H1 (cell line): ENCODE results near the gene CREBBP. TPM values are rescaled to one million over a fixed set of nuclear protein-coding genes. Genes with fewer than 3 reads are reported as not detected.

Experiments used
- CBX8 ChIP-seq: fragments of 300-800, 300-1000 bp; sonication (generic); IDR thresholded peaks from 2 replicates; pipeline ENCODE4 v1.7.1; 2016; ENCODE audit warnings: low read depth, low read length, borderline replicate concordance
- CHD7 ChIP-seq: fragments of 300-600 bp; sonication (generic); IDR thresholded peaks from 2 replicates; pipeline ENCODE4 v1.7.1; 2012; ENCODE audit warnings: low read length, moderate library complexity, mild to moderate bottlenecking, inconsistent platforms; ENCODE audit not compliant: insufficient replicate concordance
- EZH2 ChIP-seq: fragments of 200-600 bp; sonication (generic); IDR thresholded peaks from 2 replicates; pipeline ENCODE4 v1.7.1; 2012; ENCODE audit warnings: low read depth, mild to moderate bottlenecking, moderate library complexity, low read length, inconsistent platforms; ENCODE audit not compliant: severe bottlenecking
- FOSL1 ChIP-seq: IDR thresholded peaks from 2 replicates; pipeline ENCODE4 v1.6.1; 2011; ENCODE audit warnings: mild to moderate bottlenecking, low read depth, low read length, moderate library complexity; ENCODE audit not compliant: insufficient read depth
- HDAC6 ChIP-seq: IDR thresholded peaks from one replicate; pipeline ENCODE4 v1.7.1; 2012; ENCODE audit warnings: low read depth, mild to moderate bottlenecking, inconsistent platforms, low read length, moderate library complexity
- JUN ChIP-seq: IDR thresholded peaks from 2 replicates; pipeline ENCODE4 v1.6.1; 2011; ENCODE audit warnings: low read depth, mild to moderate bottlenecking, improper control_type of control experiment, low read length
- KDM1A ChIP-seq: fragments of 200-600, 300-600 bp; sonication (generic); IDR thresholded peaks from 2 replicates; pipeline ENCODE4 v1.7.1; 2016; ENCODE audit warnings: mild to moderate bottlenecking, low read length, borderline replicate concordance
- SP4 ChIP-seq: IDR thresholded peaks from 2 replicates; pipeline ENCODE4 v1.6.1; 2012; ENCODE audit warnings: low read length, inconsistent platforms
- TAF1 ChIP-seq: IDR thresholded peaks from 2 replicates; pipeline ENCODE4 v1.6.1; 2011; ENCODE audit warnings: mild to moderate bottlenecking, low read depth, low read length
- TCF12 ChIP-seq: IDR thresholded peaks from 2 replicates; pipeline ENCODE4 v1.6.1; 2011; ENCODE audit warnings: low read depth, mild to moderate bottlenecking, low read length
- TEAD4 ChIP-seq: IDR thresholded peaks from 2 replicates; pipeline ENCODE4 v1.6.1; 2012; ENCODE audit warnings: low read depth, low read length, inconsistent platforms, mixed read lengths
- polyA plus RNA-seq, 7 experiments: library from polyadenylated mRNA; depleted of rRNA in 3 of 7; stranded (reverse) in 5 of 7; unstranded in 2 of 7; fragments of >200 nt in 5 of 7; fragments of 200-250 nt in 2 of 7; gene quantifications; 1 replicate in 5 of 7; 2 replicates in 1 of 7; 4 replicates in 1 of 7; pipeline versions ENCODE4 v1.2.1 to v1.2.3, GENCODE V29; 2011 to 2013; ENCODE audit warnings: missing spikeins in 2 of 7, mixed read lengths in 2 of 7
- total RNA-seq: library from RNA; stranded (reverse); fragmentation: NEBNext Ultra II Directional; extraction: Animal tissue kit (Norgen Biotek cat#: 25700); gene quantifications from 2 replicates; pipeline ENCODE4 v1.2.1, GENCODE V29; 2021

Gene CREBBP
- total and polyA plus RNA-seq, 2 of the 8 experiments (the other 6 are each of a cell fraction or from before 2014, with no cell fraction given): 10.0 to 60.1 TPM

GRCh38 chr16:3787924-3788661, 92.4 kb downstream of the CREBBP start (continued):
- TF ChIP-seq CHD7 (no peak), TAF1 (no peak), SP4 (no peak), HDAC6 (no peak), CBX8 (no peak), JUN (no peak), TCF12 (no peak), TEAD4 (no peak), KDM1A (no peak), FOSL1 (no peak), EZH2 (no peak)
- TF ChIP-seq, all 59 proteins: peak for 0
